HepG2 (cell line): ENCODE measurements around the gene RBM19.

ENCODE experiments used
- CTCF ChIP-seq: sonication (generic); formaldehyde crosslinking; IDR thresholded peaks from 2 replicates; pipeline ENCODE4 v1.5.0; 2020; ENCODE audit warnings: mild to moderate bottlenecking, missing genetic modification reagents, moderate library complexity
- EP300 ChIP-seq, 3 experiments: sonication (generic) in 1 of 3; formaldehyde crosslinking in 1 of 3; IDR thresholded peaks; 2 replicates each; pipeline versions ENCODE4 v1.5.1 to v1.6.1; 2011 to 2020; ENCODE audit warnings: low read depth in 2 of 3, low read length in 2 of 3, borderline replicate concordance in 1 of 3, improper control_type of control experiment in 1 of 3, mild to moderate bottlenecking in 1 of 3, missing genetic modification reagents in 1 of 3, moderate library complexity in 1 of 3
- ESRRA ChIP-seq: sonication (generic); formaldehyde crosslinking; IDR thresholded peaks from 2 replicates; pipeline ENCODE4 v1.5.1; 2020; ENCODE audit warnings: mild to moderate bottlenecking, low read depth, missing genetic modification reagents
- HMGXB4 ChIP-seq, 2 experiments: sonication (generic) in 1 of 2; formaldehyde crosslinking in 1 of 2; IDR thresholded peaks; 2 replicates each; pipeline versions ENCODE4 v1.4.0 to v1.6.1; 2018 to 2020; ENCODE audit warnings: missing genetic modification reagents in 2 of 2, borderline replicate concordance in 1 of 2, low read depth in 1 of 2, mild to moderate bottlenecking in 1 of 2, missing biosample characterization in 1 of 2
- MYC ChIP-seq: sonication (generic); formaldehyde crosslinking; IDR thresholded peaks from 2 replicates; pipeline ENCODE4 v1.9.0; 2021; ENCODE audit warnings: missing genetic modification reagents, borderline replicate concordance

GRCh38 chr12:113903381-113903863 lies 62.7 kb downstream of the RBM19 start:
- TF ChIP-seq ESRRA (CRISPR knock-in tag) (no peak), EP300 (IDR thresholded peaks at IDR 0.05; ENCODE audit: low read depth in 2 of 2, low read length in 2 of 2) (no peak), EP300 (CRISPR knock-in tag; IDR thresholded peaks at IDR 0.05; ENCODE audit: borderline replicate concordance) (no peak), MYC (CRISPR knock-in tag) (no peak), HMGXB4 (CRISPR knock-in tag; IDR thresholded peaks at IDR 0.05; ENCODE audit: borderline replicate concordance in 1 of 2, low read depth in 1 of 2) (no peak), CTCF (CRISPR knock-in tag) (no peak)
